Nephron (organoid): ENCODE measurements around the gene PCK2.

Experiments
- H3K27ac Mint-ChIP-seq, 3 experiments: 2 replicates each; pipeline ENCODE4 v1.8.0; 2020; ENCODE audit warnings: mixed read lengths in 3 of 3, mild to moderate bottlenecking in 2 of 3, moderate library complexity in 1 of 3
- H3K27me3 Mint-ChIP-seq: 2 replicates; pipeline ENCODE4 v1.8.0; 2021; ENCODE audit warnings: low read depth, mild to moderate bottlenecking, moderate library complexity, mixed read lengths
- H3K36me3 Mint-ChIP-seq: 2 replicates; pipeline ENCODE4 v1.8.0; 2020; ENCODE audit warnings: low read depth, mixed read lengths
- H3K4me1 Mint-ChIP-seq: 2 replicates; pipeline ENCODE4 v1.8.0; 2020; ENCODE audit warnings: mixed read lengths
- H3K4me3 Mint-ChIP-seq, 3 experiments: 2 replicates each; pipeline ENCODE4 v1.8.0; 2020; ENCODE audit warnings: mild to moderate bottlenecking in 3 of 3, mixed read lengths in 3 of 3, moderate library complexity in 2 of 3
- H3K9me3 Mint-ChIP-seq: 2 replicates; pipeline ENCODE4 v1.8.0; 2020; ENCODE audit warnings: mixed read lengths
- TF ChIP-seq, protein P1 (sequence below), 3 experiments: fragments of 200-600 bp; sonication (generic); IDR thresholded peaks; one replicate each; pipeline ENCODE4 v1.5.0; 2021; ENCODE audit warnings: antibody characterized with exemption in 3 of 3; ENCODE audit not compliant: unreplicated experiment in 3 of 3

Gene PCK2

DNA sequence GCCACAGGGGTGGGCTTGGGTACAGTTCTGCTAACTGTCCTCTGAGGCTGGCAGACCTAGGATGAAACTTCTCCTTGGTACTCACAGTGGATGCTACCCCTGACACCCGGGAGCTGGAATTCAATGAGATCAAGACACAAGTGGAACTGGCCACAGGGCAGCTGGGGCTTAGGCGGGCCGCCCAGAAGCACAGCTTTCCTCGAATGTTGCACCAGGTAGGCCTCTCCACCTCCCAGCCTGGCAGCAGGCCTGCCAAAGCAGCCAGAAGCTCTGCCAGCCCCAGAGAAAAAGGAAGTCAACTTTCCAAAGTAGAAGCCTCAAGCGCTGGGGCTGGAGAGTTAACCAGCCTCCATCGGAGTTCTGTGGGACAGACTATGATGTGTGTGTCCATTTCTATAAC is 23.1 kb downstream of the PCK2 start:
- peaks cover 47% of the 10 kb centered on the region for H3K36me3 Mint-ChIP-seq

DNA sequence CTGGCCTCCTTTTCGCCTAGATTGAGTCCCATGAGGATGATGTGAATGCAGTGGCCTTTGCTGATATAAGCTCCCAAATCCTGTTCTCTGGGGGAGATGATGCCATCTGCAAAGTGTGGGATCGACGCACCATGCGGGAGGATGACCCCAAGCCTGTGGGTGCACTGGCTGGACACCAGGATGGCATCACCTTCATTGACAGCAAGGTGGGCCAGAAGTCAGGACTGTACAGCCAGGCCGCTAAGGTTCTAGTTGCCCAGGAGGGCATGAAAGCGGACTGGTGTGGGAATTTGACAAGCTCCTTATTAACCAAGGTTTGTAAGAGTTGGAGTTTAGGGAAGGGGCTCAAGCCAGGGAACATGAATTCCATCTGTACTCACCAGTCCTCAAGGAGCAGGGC is 25.6 kb downstream of the PCK2 start:
- Mint-ChIP-seq H3K27ac (no peak overlapping the region), H3K4me1 (peaks cover 20% of the 10 kb centered on the region), H3K4me3 (no peak overlapping the region), H3K27me3 (no peaks in the 10 kb centered on the region), H3K9me3 (no peaks in the 10 kb centered on the region), H3K36me3 (peaks cover 63% of the 10 kb centered on the region)
- TF ChIP-seq, protein P1, sequence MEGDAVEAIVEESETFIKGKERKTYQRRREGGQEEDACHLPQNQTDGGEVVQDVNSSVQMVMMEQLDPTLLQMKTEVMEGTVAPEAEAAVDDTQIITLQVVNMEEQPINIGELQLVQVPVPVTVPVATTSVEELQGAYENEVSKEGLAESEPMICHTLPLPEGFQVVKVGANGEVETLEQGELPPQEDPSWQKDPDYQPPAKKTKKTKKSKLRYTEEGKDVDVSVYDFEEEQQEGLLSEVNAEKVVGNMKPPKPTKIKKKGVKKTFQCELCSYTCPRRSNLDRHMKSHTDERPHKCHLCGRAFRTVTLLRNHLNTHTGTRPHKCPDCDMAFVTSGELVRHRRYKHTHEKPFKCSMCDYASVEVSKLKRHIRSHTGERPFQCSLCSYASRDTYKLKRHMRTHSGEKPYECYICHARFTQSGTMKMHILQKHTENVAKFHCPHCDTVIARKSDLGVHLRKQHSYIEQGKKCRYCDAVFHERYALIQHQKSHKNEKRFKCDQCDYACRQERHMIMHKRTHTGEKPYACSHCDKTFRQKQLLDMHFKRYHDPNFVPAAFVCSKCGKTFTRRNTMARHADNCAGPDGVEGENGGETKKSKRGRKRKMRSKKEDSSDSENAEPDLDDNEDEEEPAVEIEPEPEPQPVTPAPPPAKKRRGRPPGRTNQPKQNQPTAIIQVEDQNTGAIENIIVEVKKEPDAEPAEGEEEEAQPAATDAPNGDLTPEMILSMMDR (IDR thresholded peaks at IDR 0.05; ENCODE audit: unreplicated experiment in 3 of 3), result no peak

More for the DNA sequence above, 23.1 kb downstream of the PCK2 start:
- Mint-ChIP-seq H3K9me3 (no peaks in the 10 kb centered on the region), H3K4me1 (peaks cover 20% of the 10 kb centered on the region), H3K4me3 (peak overlapping the region in 1 of 3 experiments; percentile 96), H3K27ac (no peak overlapping the region), H3K27me3 (no peaks in the 10 kb centered on the region)
- TF ChIP-seq, protein P1 (IDR thresholded peaks at IDR 0.05; ENCODE audit: unreplicated experiment in 3 of 3), result no peak

GRCh38 chr14:24121210-24121609 is 27.1 kb downstream of the PCK2 start:
- TF ChIP-seq, protein P1 (IDR thresholded peaks at IDR 0.05; ENCODE audit: unreplicated experiment in 3 of 3), result no peak
- Mint-ChIP-seq H3K4me1 (peaks cover 6% of the 10 kb centered on the region), H3K36me3 (peaks cover 61% of the 10 kb centered on the region), H3K27ac (no peak overlapping the region), H3K4me3 (no peak overlapping the region), H3K9me3 (no peaks in the 10 kb centered on the region), H3K27me3 (no peaks in the 10 kb centered on the region)

DNA sequence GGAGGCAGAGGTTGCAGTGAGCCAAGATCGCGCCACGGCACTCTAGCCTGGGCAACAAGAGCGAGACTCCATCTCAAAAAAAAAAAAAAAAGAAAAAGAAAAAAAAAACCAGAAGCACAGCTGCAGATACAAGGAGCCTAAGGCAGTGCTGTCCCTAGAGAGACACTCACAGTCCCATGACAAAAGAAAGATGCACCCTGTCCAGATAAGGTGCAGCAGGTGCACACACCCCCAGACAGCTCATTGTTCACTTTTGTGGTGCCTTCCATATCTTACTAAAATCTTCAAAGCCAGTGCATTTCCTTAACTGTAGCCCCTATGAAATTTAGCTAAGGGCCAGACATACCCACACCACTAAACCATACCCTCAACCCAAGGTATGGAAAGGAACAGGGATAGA is 28.3 kb downstream of the PCK2 start:
- no peak overlapping the region for H3K4me3 Mint-ChIP-seq
- no peak overlapping the region for H3K27ac Mint-ChIP-seq
- H3K36me3 Mint-ChIP-seq, result peaks cover 54% of the 10 kb centered on the region
- TF ChIP-seq, protein P1 (IDR thresholded peaks at IDR 0.05; ENCODE audit: unreplicated experiment in 3 of 3), result no peak
- no peaks in the 10 kb centered on the region for H3K9me3 Mint-ChIP-seq
- no peaks in the 10 kb centered on the region for H3K27me3 Mint-ChIP-seq
- peaks cover 8% of the 10 kb centered on the region for H3K4me1 Mint-ChIP-seq

GRCh38 chr14:24122898-24123297 is 28.8 kb downstream of the PCK2 start:
- no peak overlapping the region for H3K27ac Mint-ChIP-seq
- H3K36me3 Mint-ChIP-seq, result peaks cover 49% of the 10 kb centered on the region
- TF ChIP-seq, protein P1 (IDR thresholded peaks at IDR 0.05; ENCODE audit: unreplicated experiment in 3 of 3), result no peak
- no peaks in the 10 kb centered on the region for H3K9me3 Mint-ChIP-seq
- no peak overlapping the region for H3K4me3 Mint-ChIP-seq
- H3K4me1 Mint-ChIP-seq, result peaks cover 8% of the 10 kb centered on the region
- no peaks in the 10 kb centered on the region for H3K27me3 Mint-ChIP-seq
